CD4-positive, alpha-beta T cell (primary cell): ENCODE measurements around the gene TEX51. TPM values are rescaled to one million over a fixed set of nuclear protein-coding genes. Genes with fewer than 3 reads are reported as not detected.

Experiments
- ATAC-seq: fragments of 200-7000 bp; cut with Tn5 transposase; one replicate; pipeline ENCODE4 v1.10.0; 2022; ENCODE audit warnings: mild to moderate bottlenecking; ENCODE audit not compliant: poor library complexity
- CTCF ChIA-PET: fragments of 350-600 bp; sonication (Branson Sonifier 250); formaldehyde crosslinking; loops from one replicate; lab custom pipeline; 2021; ENCODE audit warnings: antibody characterized with exemption, inconsistent platforms; lab: Charles Lee
- POLR2A ChIA-PET: fragments of 350-600 bp; sonication (Branson Sonifier 250); formaldehyde crosslinking; loops from one replicate; lab custom pipeline; 2021; ENCODE audit warnings: antibody characterized with exemption, inconsistent platforms; lab: Charles Lee
- DNase-seq, 14 experiments: peaks; one replicate each; pipeline ENCODE4 v3.0.0-alpha.2; 2013 to 2020; ENCODE audit warnings: mixed read lengths in 2 of 14
- H3K27ac ChIP-seq, 2 donors: one replicate each; pipeline versions ENCODE4 v1.5.1 to v1.7.0; 2013; ENCODE audit warnings: low read length in 2 of 2, low read depth in 1 of 2, mild to moderate bottlenecking in 1 of 2
- H3K27me3 ChIP-seq, 2 experiments: 1 replicate in 1 of 2; 2 replicates in 1 of 2; pipeline versions ENCODE4 v1.6.1 to v1.7.0; 2013; ENCODE audit warnings: low read length in 2 of 2, control low read depth in 1 of 2, mild to moderate bottlenecking in 1 of 2, moderate library complexity in 1 of 2; ENCODE audit not compliant: insufficient read depth in 2 of 2, control insufficient read depth in 1 of 2
- H3K36me3 ChIP-seq: one replicate; pipeline ENCODE4 v1.6.1; 2013; ENCODE audit warnings: low read length, control low read depth; ENCODE audit not compliant: insufficient read depth
- H3K4me1 ChIP-seq: one replicate; pipeline ENCODE4 v1.6.1; 2013; ENCODE audit warnings: low read length, control low read depth; ENCODE audit not compliant: insufficient read depth
- H3K4me3 ChIP-seq: one replicate; pipeline ENCODE4 v1.5.1; 2013; ENCODE audit warnings: mild to moderate bottlenecking, low read length, moderate library complexity
- H3K9me3 ChIP-seq, 2 experiments: 1 replicate in 1 of 2; 2 replicates in 1 of 2; pipeline versions ENCODE4 v1.6.1 to v1.7.0; 2013; ENCODE audit warnings: low read length in 2 of 2, mild to moderate bottlenecking in 2 of 2, control low read depth in 1 of 2, moderate library complexity in 1 of 2; ENCODE audit not compliant: control insufficient read depth in 1 of 2, insufficient read depth in 1 of 2
- H3K27ac Mint-ChIP-seq: one replicate; pipeline ENCODE4 v1.8.0; 2020; ENCODE audit warnings: mixed read lengths
- H3K27me3 Mint-ChIP-seq: one replicate; pipeline ENCODE4 v1.8.0; 2021; ENCODE audit warnings: mixed read lengths
- H3K36me3 Mint-ChIP-seq: one replicate; pipeline ENCODE4 v1.8.0; 2021; ENCODE audit warnings: low read depth, mixed read lengths
- H3K4me1 Mint-ChIP-seq: one replicate; pipeline ENCODE4 v1.8.0; 2021; ENCODE audit warnings: low read depth, mixed read lengths
- H3K4me3 Mint-ChIP-seq: one replicate; pipeline ENCODE4 v1.8.0; 2020; ENCODE audit warnings: mild to moderate bottlenecking, mixed read lengths
- H3K9me3 Mint-ChIP-seq: one replicate; pipeline ENCODE4 v1.8.0; 2020; ENCODE audit warnings: mixed read lengths
- intact Hi-C, 2 experiments: fragments of 100-400 bp; cut with DNase I in 1 of 2; cut with micrococcal nuclease in 1 of 2; formaldehyde crosslinking; loops; one replicate each; pipeline versions ENCODE4 v1.15.1 to v1.9.0; 2023 to 2025; cut with DNase I, micrococcal nuclease
- total RNA-seq, 174 experiments: library from RNA in 2 of 174; stranded (reverse) in 2 of 174; gene quantifications; one replicate each; pipeline ENCODE4 v1.2.3 and lab custom pipeline; 2021 to 2026
- TF ChIP-seq, protein P1 (sequence below): fragments of 200-600 bp; IDR thresholded peaks from one replicate; pipeline ENCODE4 v1.8.0; 2022; ENCODE audit warnings: antibody characterized with exemption, mild to moderate bottlenecking

The TEX51 gene
- total RNA-seq, 2 experiments from 2014 or later = not detected

DNA sequence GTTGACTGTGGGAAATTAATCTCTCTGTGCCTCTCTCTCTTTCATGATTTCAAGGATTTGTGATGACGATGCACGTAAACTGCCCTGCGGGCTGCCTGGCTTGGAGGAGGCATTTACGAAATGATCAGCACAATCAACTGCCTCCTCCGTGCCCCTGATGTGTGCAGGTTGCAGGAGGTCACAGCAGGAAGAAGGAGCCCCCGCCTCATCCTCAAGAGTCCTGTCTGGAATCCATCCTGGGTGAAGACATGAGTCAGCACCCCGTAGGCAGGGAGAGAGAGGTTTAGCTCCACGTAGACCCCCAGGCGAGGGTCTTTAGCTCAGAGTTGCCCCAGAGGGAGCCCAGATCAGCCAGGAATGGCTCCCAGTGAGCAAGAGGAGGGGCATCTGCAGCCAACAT, 17.1 kb upstream of the TEX51 start:
- H3K36me3 ChIP-seq = no peaks in the 10 kb centered on the region
- Mint-ChIP-seq H3K27me3 (peaks cover 7% of the 10 kb centered on the region), H3K9me3 (no peaks in the 10 kb centered on the region), H3K27ac (no peak overlapping the region), H3K4me1 (peaks cover 2% of the 10 kb centered on the region), H3K4me3 (no peak overlapping the region), H3K36me3 (no peaks in the 10 kb centered on the region)
- no peak overlapping the region for H3K4me3 ChIP-seq
- DNase-seq = no peak
- peaks cover 8% of the 10 kb centered on the region for H3K4me1 ChIP-seq
- TF ChIP-seq, protein P1, sequence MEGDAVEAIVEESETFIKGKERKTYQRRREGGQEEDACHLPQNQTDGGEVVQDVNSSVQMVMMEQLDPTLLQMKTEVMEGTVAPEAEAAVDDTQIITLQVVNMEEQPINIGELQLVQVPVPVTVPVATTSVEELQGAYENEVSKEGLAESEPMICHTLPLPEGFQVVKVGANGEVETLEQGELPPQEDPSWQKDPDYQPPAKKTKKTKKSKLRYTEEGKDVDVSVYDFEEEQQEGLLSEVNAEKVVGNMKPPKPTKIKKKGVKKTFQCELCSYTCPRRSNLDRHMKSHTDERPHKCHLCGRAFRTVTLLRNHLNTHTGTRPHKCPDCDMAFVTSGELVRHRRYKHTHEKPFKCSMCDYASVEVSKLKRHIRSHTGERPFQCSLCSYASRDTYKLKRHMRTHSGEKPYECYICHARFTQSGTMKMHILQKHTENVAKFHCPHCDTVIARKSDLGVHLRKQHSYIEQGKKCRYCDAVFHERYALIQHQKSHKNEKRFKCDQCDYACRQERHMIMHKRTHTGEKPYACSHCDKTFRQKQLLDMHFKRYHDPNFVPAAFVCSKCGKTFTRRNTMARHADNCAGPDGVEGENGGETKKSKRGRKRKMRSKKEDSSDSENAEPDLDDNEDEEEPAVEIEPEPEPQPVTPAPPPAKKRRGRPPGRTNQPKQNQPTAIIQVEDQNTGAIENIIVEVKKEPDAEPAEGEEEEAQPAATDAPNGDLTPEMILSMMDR = no peak
- ATAC-seq = no peak
- H3K27ac ChIP-seq = no peak overlapping the region
- POLR2A ChIA-PET = no interaction called here
- intact Hi-C loops = no loop called here
- no peaks in the 10 kb centered on the region for H3K27me3 ChIP-seq
- peaks cover 0 to 35% of the 10 kb centered on the region in 2 experiments for H3K9me3 ChIP-seq
- CTCF ChIA-PET = no interaction called here

DNA sequence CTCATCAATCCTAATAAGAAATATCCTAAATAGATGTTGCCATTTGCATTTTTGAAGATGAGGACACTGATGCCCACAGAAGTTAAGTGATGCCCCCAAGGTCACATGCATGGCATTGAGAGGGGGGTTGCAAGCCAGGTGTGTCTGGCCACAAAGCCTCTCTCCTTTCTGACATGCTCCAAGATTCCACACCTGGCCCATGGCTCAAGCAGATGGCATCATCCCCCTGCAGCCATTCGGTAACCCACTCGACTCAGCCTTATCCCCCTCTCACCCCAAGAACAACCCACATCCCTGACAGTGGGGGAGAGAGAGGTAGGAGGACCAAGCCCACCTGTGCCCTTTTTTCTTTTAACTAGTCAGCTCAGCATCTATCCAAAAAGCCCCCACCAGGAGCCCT, 16.5 kb upstream of the TEX51 start:
- CTCF ChIA-PET = no interaction called here
- Mint-ChIP-seq H3K27ac (no peak overlapping the region), H3K4me1 (peaks cover 5% of the 10 kb centered on the region), H3K27me3 (peaks cover 13% of the 10 kb centered on the region), H3K36me3 (no peaks in the 10 kb centered on the region), H3K9me3 (no peaks in the 10 kb centered on the region), H3K4me3 (no peak overlapping the region)
- POLR2A ChIA-PET = no interaction called here
- no peaks in the 10 kb centered on the region for H3K36me3 ChIP-seq
- peaks cover 11% of the 10 kb centered on the region for H3K4me1 ChIP-seq
- H3K27me3 ChIP-seq = no peaks in the 10 kb centered on the region
- intact Hi-C loops = no loop called here
- TF ChIP-seq, protein P1 = no peak
- H3K4me3 ChIP-seq = no peak overlapping the region
- ATAC-seq (no peak), DNase-seq (no peak)
- H3K27ac ChIP-seq = no peak overlapping the region
- H3K9me3 ChIP-seq = peaks cover 0 to 35% of the 10 kb centered on the region in 2 experiments

DNA sequence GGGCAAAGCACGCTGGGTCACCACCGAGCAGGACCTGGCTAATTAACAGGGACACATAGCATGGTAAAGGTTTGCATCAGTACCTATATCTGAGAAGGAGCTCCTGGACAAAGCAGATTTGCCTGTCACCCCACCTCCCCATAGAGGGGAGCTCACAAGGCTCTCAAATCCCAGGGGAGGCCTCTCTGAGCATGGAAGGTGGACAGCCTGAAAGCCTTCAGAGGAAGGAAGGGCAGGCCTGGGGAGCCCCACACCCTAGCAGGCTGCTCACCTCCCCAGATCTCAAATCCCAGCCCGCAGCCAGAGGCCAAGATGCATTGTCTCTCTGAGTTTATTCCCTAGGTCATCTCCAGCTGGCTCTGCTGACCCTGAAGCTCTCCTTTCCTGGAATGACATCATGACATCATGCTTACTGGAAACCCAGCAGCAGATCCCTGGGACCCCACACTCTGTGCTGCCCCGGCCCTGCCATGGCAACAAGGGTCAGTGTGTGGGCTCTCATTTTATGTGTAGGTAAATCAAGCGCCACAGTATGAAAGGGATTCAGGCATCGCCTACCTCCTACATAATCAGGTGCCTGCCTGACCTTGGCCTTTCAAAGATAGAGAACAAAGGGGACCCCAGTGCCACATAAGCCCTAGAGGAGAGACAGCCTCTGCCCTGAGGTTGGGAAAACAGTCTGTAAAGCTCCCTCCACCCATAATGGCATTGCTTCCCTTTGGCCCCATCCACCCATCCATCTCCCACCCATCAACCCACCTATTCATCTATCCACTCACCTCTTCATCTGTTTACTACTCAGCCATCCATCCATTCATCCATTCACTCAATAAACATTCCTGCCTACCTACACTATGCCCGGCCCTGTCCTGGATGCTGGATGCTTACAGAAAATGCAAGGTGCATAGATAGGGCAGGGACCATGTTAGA, 15.7 kb upstream of the TEX51 start:
- no peaks in the 10 kb centered on the region for H3K36me3 ChIP-seq
- H3K27me3 ChIP-seq = peaks cover 0 to 1% of the 10 kb centered on the region in 2 experiments
- CTCF ChIA-PET = no interaction called here
- Mint-ChIP-seq H3K4me3 (no peak overlapping the region), H3K27ac (no peak overlapping the region), H3K36me3 (no peaks in the 10 kb centered on the region), H3K27me3 (peaks cover 19% of the 10 kb centered on the region), H3K9me3 (no peaks in the 10 kb centered on the region), H3K4me1 (peaks cover 5% of the 10 kb centered on the region)
- H3K9me3 ChIP-seq = peaks cover 0 to 28% of the 10 kb centered on the region in 2 experiments
- no peak overlapping the region for H3K27ac ChIP-seq
- TF ChIP-seq, protein P1 = no peak
- ATAC-seq (no peak), DNase-seq (no peak)
- peaks cover 11% of the 10 kb centered on the region for H3K4me1 ChIP-seq
- H3K4me3 ChIP-seq = no peak overlapping the region
- POLR2A ChIA-PET = no interaction called here
- intact Hi-C loops = no loop called here
